ENCODE measurements around the gene CCDC39.

- no peak for TF ChIP-seq CTCF (IDR thresholded peaks at IDR 0.05)
- no peak for TF ChIP-seq POLR2A (IDR thresholded peaks at IDR 0.05)
- no peak for TF ChIP-seq EP300 (IDR thresholded peaks at IDR 0.05)
These were observed 14.4 kb upstream of the CCDC39 start for GRCh38 chr3:180693656-180694055.

Measured in ovary (tissue), 3 donors.